GM23248 (cell line): ENCODE measurements around the gene SNX25. TPM values are rescaled to one million over a fixed set of nuclear protein-coding genes. Genes with fewer than 3 reads are reported as not detected.
A peak's percentile ranks its signal among the peaks of the same experiment; 100 is the strongest.
"Not testable (repeated sequence)": the region's sequence is repeated elsewhere in the genome, so short reads cannot be mapped to it uniquely, and the experiment has no call there.

Experiments
- DNase-seq: peaks from one replicate; pipeline ENCODE4 v3.0.0-alpha.2; 2015
- H2AFZ ChIP-seq: fragments of 200-600 bp; sonication (generic); 2 replicates; pipeline ENCODE4 v1.6.1; 2016; ENCODE audit warnings: antibody characterized with exemption
- H3F3A ChIP-seq: fragments of 200-600 bp; sonication (generic); 2 replicates; pipeline ENCODE4 v1.6.1; 2016; ENCODE audit warnings: mild to moderate bottlenecking, antibody characterized with exemption, mixed run types; ENCODE audit not compliant: insufficient read depth
- H3K27ac ChIP-seq: fragments of 200-600 bp; sonication (generic); 2 replicates; pipeline ENCODE4 v1.5.1; 2016; ENCODE audit warnings: mild to moderate bottlenecking
- H3K27me3 ChIP-seq: fragments of 200-600 bp; sonication (generic); replicated peaks from 2 replicates; pipeline ENCODE4 v1.6.1; 2016; ENCODE audit warnings: mild to moderate bottlenecking; ENCODE audit not compliant: insufficient read depth
- H3K36me3 ChIP-seq: fragments of 200-600 bp; sonication (generic); 2 replicates; pipeline ENCODE4 v1.6.1; 2016; ENCODE audit warnings: low read depth, mild to moderate bottlenecking
- H3K4me1 ChIP-seq: fragments of 200-600 bp; sonication (generic); 2 replicates; pipeline ENCODE4 v1.6.1; 2016; ENCODE audit warnings: mild to moderate bottlenecking; ENCODE audit not compliant: insufficient read depth
- H3K4me2 ChIP-seq: fragments of 200-600 bp; sonication (generic); one replicate; pipeline ENCODE4 v1.6.1; 2016; ENCODE audit warnings: mild to moderate bottlenecking; ENCODE audit not compliant: unreplicated experiment
- H3K4me3 ChIP-seq: fragments of 200-600 bp; sonication (generic); 2 replicates; pipeline ENCODE4 v1.5.1; 2016; ENCODE audit warnings: mild to moderate bottlenecking
- H3K79me2 ChIP-seq: fragments of 200-600 bp; sonication (generic); 2 replicates; pipeline ENCODE4 v1.6.1; 2016; ENCODE audit warnings: mild to moderate bottlenecking; ENCODE audit not compliant: insufficient read depth
- H3K9ac ChIP-seq: fragments of 200-600 bp; sonication (generic); 2 replicates; pipeline ENCODE4 v1.6.1; 2016; ENCODE audit warnings: mild to moderate bottlenecking
- H3K9me2 ChIP-seq: fragments of 200-600 bp; sonication (generic); 2 replicates; pipeline ENCODE4 v1.6.1; 2016; ENCODE audit warnings: mixed run types, mild to moderate bottlenecking, moderate library complexity; ENCODE audit not compliant: insufficient read depth
- H3K9me3 ChIP-seq: fragments of 200-600 bp; sonication (generic); one replicate; pipeline ENCODE4 v1.6.1; 2017; ENCODE audit warnings: low read depth
- H4K20me1 ChIP-seq: fragments of 200-600 bp; sonication (generic); 2 replicates; pipeline ENCODE4 v1.6.0; 2016; ENCODE audit not compliant: insufficient read depth
- EZH2 ChIP-seq: fragments of 200-600 bp; sonication (generic); IDR thresholded peaks from 2 replicates; pipeline ENCODE4 v1.6.1; 2018; ENCODE audit warnings: antibody characterized with exemption, mild to moderate bottlenecking; ENCODE audit not compliant: insufficient read depth, poor library complexity, severe bottlenecking
- EZH2phosphoT487 ChIP-seq: fragments of 200-600 bp; sonication (generic); IDR thresholded peaks from 2 replicates; pipeline ENCODE4 v1.6.1; 2018; ENCODE audit warnings: antibody characterized with exemption, moderate library complexity, mild to moderate bottlenecking, low read depth; ENCODE audit not compliant: insufficient read depth
- WGBS, 2 experiments: methylation state at CpG; one replicate each; pipeline ENCODE4 v1.1.6; 2015 to 2017; ENCODE audit warnings: low lambda C conversion rate in 2 of 2, low coverage in 1 of 2; ENCODE audit errors: missing lambda C conversion rate in 2 of 2; 5-methylcytosine and 5-hydroxymethylcytosine counted together
- in situ Hi-C: fragments of 300-500 bp; cut with MboI; formaldehyde crosslinking; loops from 2 replicates; pipeline ENCODE4 v1.15.0; 2020
- polyA plus RNA-seq: library from polyadenylated mRNA; unstranded; fragments of >200 nt; fragmentation: Nextera tagmentation; extraction: Ambion mirVana; gene quantifications from 2 replicates; pipeline ENCODE4 v1.2.1, GENCODE V29; 2016
- total RNA-seq: library from RNA; depleted of rRNA; stranded (reverse); fragments of >200 nt; shearing (Covaris generic); gene quantifications from 2 replicates; pipeline ENCODE4 v1.2.3, GENCODE V29; 2014

Gene SNX25
- total and polyA plus RNA-seq, 2 experiments from 2014 or later = 8.2 to 50.0 TPM

DNA sequence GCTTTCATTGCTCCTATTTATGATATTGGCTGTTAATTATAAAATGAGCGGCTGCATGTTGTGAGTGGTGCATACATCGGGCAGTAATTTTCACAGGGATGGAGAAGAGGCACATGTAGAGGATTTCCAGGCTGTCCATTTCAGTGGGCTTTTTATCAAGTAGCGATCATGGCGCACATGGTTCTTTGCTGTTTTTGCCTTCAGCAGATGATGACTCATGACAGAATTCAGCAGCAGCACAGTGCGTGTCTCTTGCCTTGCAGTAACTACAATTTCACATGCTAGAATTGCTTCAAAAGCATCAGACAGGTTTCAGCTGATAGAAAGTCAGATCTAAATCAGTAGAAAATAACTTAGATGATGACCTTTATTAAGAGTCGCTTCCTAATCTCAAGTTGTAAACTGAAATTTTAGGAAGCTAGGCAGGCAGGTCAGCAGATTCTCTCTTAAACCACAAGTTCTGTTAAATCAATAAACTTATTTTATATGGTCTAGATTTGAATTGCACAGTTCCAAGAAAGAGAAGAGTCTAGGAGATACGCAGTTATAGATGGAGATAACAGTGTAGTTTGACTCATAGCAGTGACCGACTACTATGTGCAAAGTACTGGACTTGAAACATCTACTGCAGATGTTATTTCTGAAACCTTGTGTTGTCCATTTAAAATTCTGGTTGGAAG is 150.5 kb downstream of the SNX25 start:
- no peak overlapping the region for H2AFZ ChIP-seq
- TF ChIP-seq EZH2phosphoT487 = no peak
- TF ChIP-seq EZH2 = no peak

DNA sequence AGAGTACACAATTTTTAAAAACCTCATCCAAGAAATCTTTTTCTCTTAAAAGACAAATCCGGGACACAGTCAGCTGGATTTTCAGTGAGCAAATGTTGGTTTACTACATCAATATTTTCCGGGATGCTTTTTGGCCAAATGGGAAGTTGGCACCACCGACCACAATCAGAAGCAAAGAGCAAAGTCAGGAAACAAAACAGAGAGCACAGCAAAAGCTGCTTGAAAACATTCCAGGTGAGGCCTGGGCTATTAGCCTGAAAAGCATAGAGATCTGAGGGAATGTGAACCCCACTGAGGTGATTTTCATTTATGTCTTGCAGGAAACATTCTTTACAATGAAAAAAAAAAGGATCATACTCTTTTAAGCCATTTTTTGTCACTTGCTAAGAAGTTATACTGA is 152.5 kb downstream of the SNX25 start:
- TF ChIP-seq EZH2phosphoT487 = no peak
- no peak for TF ChIP-seq EZH2
- H3K9ac ChIP-seq = no peak overlapping the region
- H3K4me3 ChIP-seq = no peak overlapping the region
- no peak for DNase-seq
- 0 out of 2 replicates have a peak, but pooled peaks cover 4% of the 10 kb centered on the region for H3F3A ChIP-seq
- WGBS, 2 experiments = 95 to 97% methylated on average over 3 of the region's 3 CpGs
- no peak overlapping the region for H3K27ac ChIP-seq
- peaks cover 12% of the 10 kb centered on the region for H3K4me1 ChIP-seq
- no peaks in the 10 kb centered on the region for H3K79me2 ChIP-seq
- H3K9me2 ChIP-seq = no peaks in the 10 kb centered on the region
- no peak overlapping the region for H3K4me2 ChIP-seq
- H3K9me3 ChIP-seq = no peaks in the 10 kb centered on the region
- no peaks in the 10 kb centered on the region for H3K27me3 ChIP-seq
- no peaks in the 10 kb centered on the region for H4K20me1 ChIP-seq
- in situ Hi-C loops = no loop called here
- H2AFZ ChIP-seq = no peak overlapping the region
- peaks cover 9% of the 10 kb centered on the region; the same call in 1 of the 2 replicates for H3K36me3 ChIP-seq

More for the DNA sequence above, 150.5 kb downstream of the SNX25 start:
- H3F3A ChIP-seq = 0 out of 2 replicates have a peak, but pooled peaks cover 8% of the 10 kb centered on the region
- no peaks in the 10 kb centered on the region for H3K9me3 ChIP-seq
- H3K9ac ChIP-seq = no peak overlapping the region
- H3K27me3 ChIP-seq = no peaks in the 10 kb centered on the region
- peaks cover 12% of the 10 kb centered on the region for H3K4me1 ChIP-seq
- no peak overlapping the region for H3K4me3 ChIP-seq
- 97 to 98% methylated on average over 8 of the region's 8 CpGs for WGBS, 2 experiments
- no peak overlapping the region for H3K4me2 ChIP-seq
- no peaks in the 10 kb centered on the region for H3K79me2 ChIP-seq
- H3K36me3 ChIP-seq = peaks cover 9% of the 10 kb centered on the region; the same call in 1 of the 2 replicates
- no peaks in the 10 kb centered on the region for H3K9me2 ChIP-seq
- DNase-seq = peak; percentile 8
- in situ Hi-C loops = no loop called here
- H4K20me1 ChIP-seq = no peaks in the 10 kb centered on the region
- H3K27ac ChIP-seq = no peak overlapping the region

DNA sequence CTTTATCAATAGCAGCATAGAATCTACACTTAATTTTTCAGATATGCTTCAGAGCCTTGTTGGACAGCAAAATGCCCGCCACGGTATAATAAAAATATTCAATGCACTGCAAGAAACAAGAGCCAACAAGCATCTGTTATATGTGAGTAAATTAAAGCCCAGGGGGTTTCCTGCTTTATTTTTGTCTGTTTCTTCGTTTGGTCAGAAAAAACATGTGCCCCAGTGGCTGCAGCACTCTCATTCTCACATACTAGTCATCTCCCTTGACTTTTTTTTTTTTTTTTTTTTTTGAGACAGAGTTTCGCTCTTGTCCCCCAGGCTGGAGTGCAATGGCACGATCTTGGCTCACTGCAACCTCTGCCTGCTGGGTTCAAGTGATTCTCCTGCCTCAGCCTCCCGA is 153.2 kb downstream of the SNX25 start:
- H3K4me2 ChIP-seq, H3K9me2 ChIP-seq, H3K4me3 ChIP-seq, H3K9ac ChIP-seq, H3K9me3 ChIP-seq, H3K27ac ChIP-seq, H3K79me2 ChIP-seq, H3K36me3 ChIP-seq, H3K27me3 ChIP-seq, H3F3A ChIP-seq, H4K20me1 ChIP-seq, H2AFZ ChIP-seq, DNase-seq, in situ Hi-C loops: not testable (repeated sequence)
- 98% methylated on average over 5 to 6 of the region's 6 CpGs for WGBS, 2 experiments
- peaks cover 12% of the 10 kb centered on the region for H3K4me1 ChIP-seq

- Histone ChIP-seq H3K4me2 (no peak overlapping the region), H3K4me3 (no peak overlapping the region), H3K9me3 (no peaks in the 10 kb centered on the region), H3K4me1 (peaks cover 11% of the 10 kb centered on the region), H3K27me3 (no peaks in the 10 kb centered on the region), H3F3A (no peaks in the 10 kb centered on the region), H3K9me2 (no peaks in the 10 kb centered on the region), H4K20me1 (no peaks in the 10 kb centered on the region), H2AFZ (no peak overlapping the region), H3K36me3 (0 out of 2 replicates have a peak, but pooled peaks cover 5% of the 10 kb centered on the region), H3K79me2 (no peaks in the 10 kb centered on the region), H3K9ac (no peak overlapping the region), H3K27ac (no peak overlapping the region)
- in situ Hi-C loops = no loop called here
- WGBS, 2 experiments = 96 to 99% methylated on average over 3 of the region's 3 CpGs
- TF ChIP-seq EZH2phosphoT487 (no peak), EZH2 (no peak)
- no peak for DNase-seq
Observed at GRCh38 chr4:185363251-185363650, 153.9 kb downstream of the SNX25 start.

GRCh38 chr4:185364886-185365285 is 155.5 kb downstream of the SNX25 start:
- TF ChIP-seq EZH2 = no peak
- TF ChIP-seq EZH2phosphoT487 = no peak
- H4K20me1 ChIP-seq = no peaks in the 10 kb centered on the region
- no peak overlapping the region for H3K4me3 ChIP-seq
- no peak overlapping the region for H3K4me2 ChIP-seq
- H3K27me3 ChIP-seq = no peaks in the 10 kb centered on the region
- no peak for DNase-seq
- no peaks in the 10 kb centered on the region for H3K4me1 ChIP-seq
- WGBS, 2 experiments = 95 to 97% methylated on average over 5 of the region's 5 CpGs
- no peak overlapping the region for H3K9ac ChIP-seq
- no peaks in the 10 kb centered on the region for H3F3A ChIP-seq
- no peaks in the 10 kb centered on the region for H3K79me2 ChIP-seq
- no peak overlapping the region for H3K27ac ChIP-seq
- H3K9me3 ChIP-seq = no peaks in the 10 kb centered on the region
- H2AFZ ChIP-seq = no peak overlapping the region
- H3K36me3 ChIP-seq = 0 out of 2 replicates have a peak, but pooled peaks cover 5% of the 10 kb centered on the region
- H3K9me2 ChIP-seq = no peaks in the 10 kb centered on the region
- in situ Hi-C loops = no loop called here
